H1 (cell line): ENCODE measurements around the gene ADAM19. TPM values are rescaled to one million over a fixed set of nuclear protein-coding genes. Genes with fewer than 3 reads are reported as not detected.

Source experiments
- CTCF ChIA-PET: fragments of 300-600 bp; sonication (Branson Sonifier 250); formaldehyde crosslinking; loops from one replicate; lab custom pipeline; 2021; ENCODE audit not compliant: partially characterized antibody; lab: Charles Lee
- POLR2A ChIA-PET: fragments of 300-600 bp; sonication (Branson Sonifier 250); formaldehyde crosslinking; loops from one replicate; lab custom pipeline; 2021; ENCODE audit warnings: inconsistent platforms; ENCODE audit not compliant: partially characterized antibody; lab: Charles Lee
- DNase-seq, 2 experiments: peaks; one replicate each; pipeline versions ENCODE4 v3.0.0 to v3.0.0-alpha.2; 2010 to 2022; ENCODE audit warnings: low spot score in 2 of 2, low read depth in 1 of 2, mixed read lengths in 1 of 2
- FAIRE-seq: peaks from 2 replicates; lab custom pipeline; 2011; peaks lifted over from hg19 to GRCh38; lab: Jason Lieb, UNC
- H2AFZ ChIP-seq: 2 replicates; pipeline ENCODE4 v1.8.1; 2012; ENCODE audit warnings: low read length, inconsistent platforms
- H2AK5ac ChIP-seq: 2 replicates; pipeline ENCODE4 v1.6.1; 2013; ENCODE audit warnings: low read depth, low read length
- H2BK120ac ChIP-seq: replicated peaks from 2 replicates; pipeline ENCODE3; 2013; ENCODE audit warnings: low read depth, low read length, inconsistent platforms
- H2BK12ac ChIP-seq: 2 replicates; pipeline ENCODE4 v1.6.1; 2013; ENCODE audit warnings: low read depth, low read length
- H2BK15ac ChIP-seq: 2 replicates; pipeline ENCODE4 v1.6.1; 2013; ENCODE audit warnings: low read length
- H2BK20ac ChIP-seq: 2 replicates; pipeline ENCODE4 v1.6.1; 2013; ENCODE audit warnings: low read length
- H2BK5ac ChIP-seq: 2 replicates; pipeline ENCODE4 v1.6.1; 2013; ENCODE audit warnings: low read depth, low read length
- H3K14ac ChIP-seq: 2 replicates; pipeline ENCODE4 v1.6.1; 2013; ENCODE audit warnings: inconsistent platforms; ENCODE audit not compliant: insufficient read length
- H3K18ac ChIP-seq: 2 replicates; pipeline ENCODE4 v1.6.1; 2013; ENCODE audit warnings: low read length; ENCODE audit errors: extremely low read depth
- H3K23ac ChIP-seq: 2 replicates; pipeline ENCODE4 v1.6.1; 2013; ENCODE audit warnings: inconsistent platforms; ENCODE audit not compliant: insufficient read length
- H3K23me2 ChIP-seq: 2 replicates; pipeline ENCODE4 v1.6.1; 2013; ENCODE audit warnings: low read depth, low read length
- H3K27ac ChIP-seq: 2 replicates; pipeline ENCODE4 v1.6.1; 2011; ENCODE audit warnings: low read depth, low read length, inconsistent platforms
- H3K27me3 ChIP-seq, 4 experiments: replicated peaks in 1 of 4; 1 replicate in 1 of 4; 2 replicates in 3 of 4; pipeline versions ENCODE4 v1.6.1 to v1.8.1; 2011 to 2013; ENCODE audit warnings: low read length in 3 of 4, mild to moderate bottlenecking in 3 of 4, inconsistent platforms in 2 of 4, mixed read lengths in 2 of 4, moderate library complexity in 1 of 4; ENCODE audit not compliant: control insufficient read depth in 3 of 4, insufficient read depth in 3 of 4; ENCODE audit errors: extremely low read depth in 1 of 4
- H3K36me3 ChIP-seq, 4 experiments: 2 replicates each; pipeline versions ENCODE4 v1.6.1 to v1.8.1; 2011 to 2013; ENCODE audit warnings: mild to moderate bottlenecking in 4 of 4, low read length in 3 of 4, moderate library complexity in 2 of 4, control low read depth in 1 of 4, inconsistent platforms in 1 of 4; ENCODE audit not compliant: insufficient read depth in 4 of 4, control insufficient read depth in 2 of 4
- H3K4ac ChIP-seq: replicated peaks from 2 replicates; pipeline ENCODE3; 2013; ENCODE audit warnings: low read length, low read depth, mixed read lengths, inconsistent platforms; ENCODE audit not compliant: insufficient read length
- H3K4me1 ChIP-seq, 4 experiments: replicated peaks in 1 of 4; 1 replicate in 1 of 4; 2 replicates in 3 of 4; pipeline versions ENCODE4 v1.6.1 to v1.8.1; 2011 to 2013; ENCODE audit warnings: low read length in 3 of 4, inconsistent platforms in 2 of 4, mixed read lengths in 1 of 4; ENCODE audit not compliant: insufficient read depth in 4 of 4, control insufficient read depth in 3 of 4
- H3K4me2 ChIP-seq, 2 experiments: 2 replicates each; pipeline versions ENCODE4 v1.6.1 to v1.8.1; 2011 to 2013; ENCODE audit warnings: low read depth in 2 of 2, low read length in 2 of 2, control low read depth in 1 of 2, inconsistent platforms in 1 of 2, mild to moderate bottlenecking in 1 of 2; ENCODE audit not compliant: insufficient read depth in 1 of 2
- H3K4me3 ChIP-seq, 4 experiments: fragments of 200-600, 300-600 bp in 1 of 4; sonication (generic), shearing (Covaris generic), sonication (Bioruptor Twin) in 1 of 4; 2 replicates each; pipeline versions ENCODE4 v1.5.1 to v1.8.1; 2011 to 2016; ENCODE audit warnings: low read length in 4 of 4, low read depth in 3 of 4, control low read depth in 2 of 4, inconsistent platforms in 2 of 4, mild to moderate bottlenecking in 2 of 4, mixed read lengths in 1 of 4, moderate library complexity in 1 of 4; ENCODE audit not compliant: insufficient read depth in 2 of 4; ENCODE audit errors: extremely low read depth in 1 of 4
- H3K56ac ChIP-seq: replicated peaks from 2 replicates; pipeline ENCODE3; 2013; ENCODE audit warnings: low read depth, mild to moderate bottlenecking, mixed read lengths, low read length, inconsistent platforms; ENCODE audit not compliant: insufficient read length
- H3K79me1 ChIP-seq: 2 replicates; pipeline ENCODE4 v1.6.1; 2013; ENCODE audit warnings: low read depth, low read length, control low read depth
- H3K79me2 ChIP-seq, 2 experiments: 2 replicates each; pipeline versions ENCODE4 v1.6.1 to v1.8.1; 2012 to 2013; ENCODE audit warnings: low read length in 2 of 2, mild to moderate bottlenecking in 2 of 2, inconsistent platforms in 1 of 2; ENCODE audit not compliant: insufficient read depth in 2 of 2, control insufficient read depth in 1 of 2
- H3K9ac ChIP-seq, 4 experiments: replicated peaks in 1 of 4; 1 replicate in 1 of 4; 2 replicates in 3 of 4; pipeline versions ENCODE4 v1.6.1 to v1.8.1; 2011 to 2013; ENCODE audit warnings: low read depth in 3 of 4, low read length in 3 of 4, control low read depth in 2 of 4, mild to moderate bottlenecking in 2 of 4, moderate library complexity in 2 of 4, inconsistent platforms in 1 of 4; ENCODE audit errors: extremely low read depth in 1 of 4
- H3K9me3 ChIP-seq, 2 experiments: 2 replicates each; pipeline versions ENCODE4 v1.6.1 to v1.8.1; 2012 to 2013; ENCODE audit warnings: mild to moderate bottlenecking in 2 of 2, moderate library complexity in 2 of 2, control low read depth in 1 of 2, inconsistent platforms in 1 of 2, low read depth in 1 of 2, low read length in 1 of 2, mixed read lengths in 1 of 2; ENCODE audit not compliant: insufficient read depth in 2 of 2
- H4K20me1 ChIP-seq, 2 experiments: replicated peaks in 1 of 2; 2 replicates each; pipeline versions ENCODE3 to v1.8.1; 2011 to 2013; ENCODE audit warnings: inconsistent platforms in 2 of 2, low read length in 2 of 2, mild to moderate bottlenecking in 1 of 2; ENCODE audit not compliant: insufficient read depth in 2 of 2, control insufficient read depth in 1 of 2
- H4K5ac ChIP-seq: 2 replicates; pipeline ENCODE4 v1.6.1; 2013; ENCODE audit warnings: low read length, low read depth, mixed read lengths, inconsistent platforms; ENCODE audit not compliant: insufficient read length
- H4K8ac ChIP-seq: 2 replicates; pipeline ENCODE4 v1.8.0; 2013; ENCODE audit warnings: mild to moderate bottlenecking, moderate library complexity, low read length, inconsistent platforms; ENCODE audit not compliant: insufficient read depth; ENCODE audit errors: extremely low read depth
- H4K91ac ChIP-seq: replicated peaks from 2 replicates; pipeline ENCODE3; 2013; ENCODE audit warnings: low read length, mixed read lengths, inconsistent platforms; ENCODE audit not compliant: insufficient read length
- WGBS, 2 experiments: shearing (Covaris generic) in 1 of 2; methylation state at CpG; one replicate each; pipeline versions ENCODE4 v1.1.6 to v1.1.7; 2013 to 2015; ENCODE audit warnings: low lambda C conversion rate in 2 of 2, mixed read lengths in 2 of 2, inconsistent platforms in 1 of 2, low coverage in 1 of 2, missing lambda C conversion rate in 1 of 2; ENCODE audit not compliant: insufficient replicate concordance in 2 of 2, insufficient coverage in 1 of 2, insufficient read length in 1 of 2; ENCODE audit errors: extremely low coverage in 1 of 2, missing lambda C conversion rate in 1 of 2; 5-methylcytosine and 5-hydroxymethylcytosine counted together
- polyA plus RNA-seq, 7 experiments: library from polyadenylated mRNA; depleted of rRNA in 3 of 7; stranded (reverse) in 5 of 7; unstranded in 2 of 7; fragments of >200 nt in 5 of 7; fragments of 200-250 nt in 2 of 7; gene quantifications; 1 replicate in 5 of 7; 2 replicates in 1 of 7; 4 replicates in 1 of 7; pipeline versions ENCODE4 v1.2.1 to v1.2.3, GENCODE V29; 2011 to 2013; ENCODE audit warnings: missing spikeins in 2 of 7, mixed read lengths in 2 of 7
- total RNA-seq: library from RNA; stranded (reverse); fragmentation: NEBNext Ultra II Directional; extraction: Animal tissue kit (Norgen Biotek cat#: 25700); gene quantifications from 2 replicates; pipeline ENCODE4 v1.2.1, GENCODE V29; 2021

The ADAM19 gene
- total and polyA plus RNA-seq, 2 of the 8 experiments (the other 6 are each of a cell fraction or from before 2014, with no cell fraction given) = 6.5 to 22.7 TPM

DNA sequence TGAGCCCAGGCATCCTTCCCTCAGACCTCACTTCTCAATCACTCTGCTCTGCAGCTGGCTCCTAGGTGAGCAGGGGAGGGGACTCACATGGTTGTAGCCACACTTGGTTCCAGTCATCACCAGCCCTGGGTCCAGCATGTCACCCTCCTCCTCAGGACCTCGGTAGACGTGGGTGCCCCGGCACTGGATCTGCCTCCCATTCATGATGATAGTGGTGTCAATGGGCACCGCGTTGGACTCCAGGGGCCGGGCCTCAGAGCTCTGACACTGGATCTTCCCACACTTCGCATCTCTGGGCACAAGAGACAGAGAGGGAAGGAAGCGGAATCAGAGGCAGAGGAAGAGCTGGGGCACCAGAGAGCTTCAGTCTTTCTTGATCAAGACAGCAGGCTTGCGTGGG lies 82.7 kb downstream of the ADAM19 start:
- Histone ChIP-seq H3K18ac (no peak overlapping the region), H3K23ac (no peak overlapping the region), H3K36me3 (peaks cover 0 to 4% (median 0%) of the 10 kb centered on the region in 4 experiments; a peak in 1 of 8 replicates), H3K9me3 (no peaks in the 10 kb centered on the region), H2BK15ac (no peak overlapping the region), H3K56ac (no peak overlapping the region), H2BK20ac (no peak overlapping the region), H3K27ac (no peak overlapping the region), H3K9ac (no peak overlapping the region), H2BK120ac (no peak overlapping the region), H3K14ac (no peak overlapping the region), H3K27me3 (no peaks in the 10 kb centered on the region), H3K79me1 (no peaks in the 10 kb centered on the region), H2AFZ (no peak overlapping the region), H3K79me2 (no peaks in the 10 kb centered on the region), H4K20me1 (no peaks in the 10 kb centered on the region), H3K4me1 (no peaks in the 10 kb centered on the region), H4K8ac (no peak overlapping the region), H3K4ac (no peak overlapping the region), H4K5ac (no peak overlapping the region), H3K4me2 (no peak overlapping the region), H2AK5ac (no peak overlapping the region), H3K4me3 (no peak overlapping the region), H3K23me2 (peaks cover 3% of the 10 kb centered on the region; the same call in 1 of the 2 replicates), H4K91ac (no peak overlapping the region), H2BK12ac (no peak overlapping the region), H2BK5ac (no peak overlapping the region)
- WGBS, 2 experiments = 91% methylated on average over 9 of the region's 9 CpGs; no CpG with 5 or more reads in 1 of the 2 experiments
- CTCF ChIA-PET = interaction anchor here (1.7 kb wide), 1 partner anchor 14 kb away, joined by 4 read pairs; no protein-coding TSS in a partner anchor
- FAIRE-seq (no peak), DNase-seq (no peak)
- POLR2A ChIA-PET = interaction anchor here (0.5 kb wide), 1 partner anchor 36 kb away, joined by 3 read pairs; no protein-coding TSS in a partner anchor
